Stimulated activated CD4-positive, alpha-beta T cell treated with anti-CD3 and anti-CD28 coated beads, Interleukin-15, amount 100 ng/mL, for 24 hours (primary cell): ENCODE results near the gene ZNF784.

Source experiments
- DNase-seq: peaks from one replicate; pipeline ENCODE4 v3.0.0-alpha.2; 2020

Gene ZNF784

DNA sequence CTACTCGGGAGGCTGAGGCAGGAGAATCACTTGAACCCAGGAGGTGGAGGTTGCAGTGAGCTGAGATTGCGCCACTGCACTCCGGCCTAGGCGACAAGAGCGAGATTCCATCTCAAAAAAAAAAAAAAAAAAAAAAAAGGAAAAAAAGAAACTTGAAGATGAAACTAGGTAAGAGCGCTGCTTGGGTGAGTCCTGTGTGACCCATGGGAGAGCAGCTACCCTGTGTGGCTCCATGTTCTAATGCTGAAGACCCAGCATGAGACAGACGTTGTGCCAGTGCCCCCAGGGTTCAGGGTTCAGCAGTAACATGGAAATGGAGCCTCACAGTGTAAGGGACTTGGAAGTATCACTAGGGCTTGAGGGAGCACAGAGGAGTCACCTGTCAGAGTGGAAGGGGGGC, 5.9 kb downstream of the ZNF784 start:
- DNase-seq: no peak

DNA sequence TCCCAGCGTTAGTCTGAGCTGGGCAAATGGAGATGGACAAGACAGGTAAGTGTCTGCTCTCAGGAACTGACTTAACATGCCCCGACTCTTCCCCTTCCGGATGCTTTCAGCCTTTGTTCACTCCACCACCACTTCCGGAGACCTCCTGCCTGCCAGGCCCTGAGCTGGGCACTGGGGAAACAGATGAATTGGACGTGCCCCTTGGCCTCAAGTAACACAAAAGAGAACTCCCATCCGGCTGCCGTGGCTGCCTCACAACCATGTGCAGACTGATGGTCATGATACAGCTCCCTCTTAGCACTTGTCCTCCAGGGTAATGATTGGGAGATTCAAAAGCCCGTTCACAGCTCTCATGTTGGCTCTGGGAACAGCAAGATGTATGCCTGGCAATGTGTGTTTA, 6.9 kb downstream of the ZNF784 start:
- no peak for DNase-seq

DNA sequence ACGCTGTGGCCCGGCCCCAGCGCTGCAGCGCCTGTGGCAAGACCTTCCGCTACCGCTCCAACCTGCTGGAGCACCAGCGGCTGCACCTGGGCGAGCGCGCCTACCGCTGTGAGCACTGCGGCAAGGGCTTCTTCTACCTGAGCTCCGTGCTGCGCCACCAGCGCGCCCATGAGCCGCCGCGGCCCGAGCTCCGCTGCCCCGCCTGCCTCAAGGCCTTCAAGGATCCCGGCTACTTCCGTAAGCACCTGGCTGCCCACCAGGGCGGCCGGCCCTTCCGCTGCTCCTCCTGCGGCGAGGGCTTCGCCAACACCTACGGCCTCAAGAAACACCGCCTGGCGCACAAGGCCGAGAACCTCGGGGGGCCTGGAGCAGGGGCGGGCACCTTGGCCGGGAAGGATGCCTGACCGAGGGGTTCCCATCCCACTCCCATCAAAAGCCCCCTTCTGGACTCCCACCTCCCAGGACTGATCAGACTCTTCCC, 7.9 kb downstream of the ZNF784 start:
- no peak for DNase-seq

DNA sequence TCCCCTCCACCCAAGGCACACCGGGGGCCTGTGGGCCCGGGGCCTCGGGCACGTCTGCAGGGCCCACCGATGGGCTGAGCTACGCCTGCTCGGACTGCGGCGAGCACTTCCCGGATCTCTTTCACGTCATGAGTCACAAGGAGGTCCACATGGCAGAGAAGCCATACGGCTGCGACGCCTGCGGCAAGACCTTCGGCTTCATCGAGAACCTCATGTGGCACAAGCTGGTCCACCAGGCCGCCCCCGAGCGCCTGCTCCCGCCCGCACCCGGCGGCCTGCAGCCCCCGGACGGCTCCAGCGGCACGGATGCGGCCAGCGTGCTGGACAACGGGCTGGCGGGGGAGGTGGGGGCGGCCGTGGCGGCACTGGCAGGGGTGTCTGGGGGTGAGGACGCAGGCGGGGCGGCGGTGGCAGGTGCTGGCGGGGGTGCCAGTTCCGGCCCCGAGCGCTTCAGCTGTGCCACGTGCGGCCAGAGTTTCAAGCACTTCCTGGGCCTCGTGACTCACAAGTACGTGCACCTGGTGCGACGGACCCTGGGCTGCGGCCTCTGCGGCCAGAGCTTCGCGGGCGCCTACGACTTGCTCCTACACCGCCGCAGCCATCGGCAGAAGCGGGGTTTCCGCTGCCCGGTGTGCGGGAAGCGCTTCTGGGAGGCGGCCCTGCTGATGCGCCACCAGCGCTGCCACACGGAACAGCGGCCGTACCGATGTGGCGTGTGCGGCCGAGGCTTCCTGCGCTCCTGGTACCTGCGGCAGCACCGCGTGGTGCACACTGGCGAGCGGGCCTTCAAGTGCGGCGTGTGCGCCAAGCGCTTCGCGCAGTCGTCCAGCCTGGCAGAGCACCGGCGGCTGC, 8.6 kb downstream of the ZNF784 start:
- DNase-seq: no peak

DNA sequence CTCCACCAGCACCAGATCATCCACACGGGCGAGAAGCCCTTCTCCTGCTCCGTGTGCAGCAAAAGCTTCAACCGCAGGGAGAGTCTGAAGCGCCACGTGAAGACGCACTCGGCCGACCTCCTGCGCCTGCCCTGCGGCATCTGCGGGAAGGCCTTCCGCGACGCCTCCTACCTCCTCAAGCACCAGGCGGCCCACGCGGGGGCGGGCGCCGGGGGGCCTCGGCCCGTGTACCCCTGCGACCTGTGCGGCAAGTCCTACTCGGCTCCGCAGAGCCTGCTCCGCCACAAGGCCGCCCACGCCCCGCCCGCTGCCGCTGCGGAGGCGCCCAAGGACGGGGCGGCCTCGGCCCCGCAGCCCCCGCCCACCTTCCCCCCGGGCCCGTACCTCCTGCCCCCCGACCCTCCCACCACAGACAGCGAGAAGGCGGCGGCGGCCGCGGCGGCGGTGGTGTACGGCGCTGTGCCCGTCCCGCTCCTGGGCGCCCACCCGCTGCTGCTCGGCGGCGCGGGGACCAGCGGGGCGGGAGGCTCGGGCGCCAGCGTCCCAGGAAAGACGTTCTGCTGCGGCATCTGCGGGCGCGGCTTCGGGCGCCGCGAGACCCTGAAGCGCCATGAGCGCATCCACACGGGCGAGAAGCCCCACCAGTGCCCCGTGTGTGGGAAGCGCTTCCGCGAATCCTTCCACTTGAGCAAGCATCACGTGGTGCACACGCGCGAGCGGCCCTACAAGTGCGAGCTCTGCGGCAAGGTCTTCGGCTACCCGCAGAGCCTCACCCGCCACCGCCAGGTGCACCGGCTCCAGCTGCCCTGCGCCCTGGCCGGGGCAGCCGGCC, 9.4 kb downstream of the ZNF784 start:
- no peak for DNase-seq

DNA sequence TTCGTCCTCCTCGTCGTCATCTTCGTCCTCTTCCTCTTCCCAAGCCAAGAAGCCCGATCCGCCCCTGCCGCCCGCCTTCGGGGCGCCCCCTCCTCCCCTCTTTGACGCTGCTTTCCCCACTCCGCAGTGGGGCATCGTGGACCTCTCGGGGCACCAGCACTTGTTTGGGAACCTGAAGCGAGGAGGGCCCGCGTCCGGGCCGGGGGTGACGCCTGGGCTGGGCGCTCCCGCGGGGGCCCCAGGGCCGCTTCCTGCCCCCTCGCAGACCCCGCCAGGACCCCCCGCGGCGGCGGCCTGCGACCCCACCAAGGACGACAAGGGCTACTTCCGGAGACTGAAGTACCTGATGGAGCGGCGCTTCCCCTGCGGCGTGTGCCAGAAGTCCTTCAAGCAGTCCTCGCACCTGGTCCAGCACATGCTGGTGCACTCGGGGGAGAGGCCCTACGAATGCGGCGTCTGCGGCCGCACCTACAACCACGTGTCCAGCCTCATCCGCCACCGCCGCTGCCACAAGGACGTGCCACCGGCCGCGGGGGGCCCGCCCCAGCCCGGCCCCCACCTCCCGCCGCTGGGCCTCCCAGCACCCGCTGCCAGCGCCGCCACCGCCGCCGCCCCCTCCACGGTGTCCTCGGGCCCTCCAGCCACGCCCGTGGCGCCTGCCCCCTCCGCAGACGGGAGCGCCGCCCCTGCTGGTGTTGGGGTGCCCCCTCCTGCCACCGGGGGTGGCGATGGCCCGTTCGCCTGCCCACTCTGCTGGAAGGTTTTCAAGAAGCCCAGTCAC, 10.2 kb downstream of the ZNF784 start:
- DNase-seq: no peak

DNA sequence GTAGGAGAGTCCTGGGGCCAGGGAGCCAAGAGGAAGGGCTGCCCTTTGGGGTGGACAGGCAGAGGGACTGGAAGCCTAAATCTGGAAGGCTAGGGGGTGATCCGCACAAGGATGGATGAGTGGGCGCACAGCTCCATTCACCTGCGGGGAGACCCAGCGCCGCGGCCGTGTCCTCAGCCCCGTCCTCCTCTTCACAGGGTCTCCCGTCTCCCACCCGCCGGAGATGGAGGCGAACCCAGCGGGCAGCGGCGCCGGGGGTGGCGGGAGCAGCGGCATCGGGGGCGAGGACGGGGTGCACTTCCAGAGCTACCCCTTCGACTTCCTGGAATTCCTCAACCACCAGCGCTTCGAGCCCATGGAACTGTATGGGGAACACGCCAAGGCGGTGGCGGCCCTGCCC, 11.0 kb downstream of the ZNF784 start:
- DNase-seq: no peak

DNA sequence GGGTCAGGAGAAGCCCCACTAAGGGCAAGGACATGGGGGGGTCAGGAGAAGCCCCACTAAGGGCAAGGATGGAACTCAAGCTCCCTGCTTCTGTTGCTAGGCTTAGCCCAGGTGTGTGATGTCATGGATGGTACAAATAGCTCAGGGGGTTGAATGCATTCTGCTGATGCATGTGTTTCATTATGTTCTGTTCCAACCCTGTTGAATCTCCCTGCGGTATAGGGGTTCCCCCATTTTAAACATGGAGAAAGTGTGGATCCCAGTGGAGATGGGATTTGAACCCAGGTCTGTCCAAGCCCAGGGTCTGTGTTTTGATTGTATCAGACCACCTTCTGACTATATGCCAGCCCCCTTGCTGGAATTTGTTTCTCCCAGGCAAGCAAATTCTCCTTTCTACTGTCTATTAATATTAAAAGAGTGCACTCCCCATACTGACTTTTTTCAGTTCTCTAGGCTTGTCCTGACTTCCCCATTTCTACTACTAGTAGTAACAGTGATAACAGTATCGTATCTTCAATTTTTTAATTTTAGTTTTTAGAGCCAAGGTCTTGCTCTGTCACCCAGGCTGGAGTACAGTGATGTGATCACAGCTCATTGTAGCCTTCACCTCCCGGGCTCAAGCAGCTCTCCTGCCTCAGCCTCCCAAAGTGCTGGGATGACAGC, 12.3 kb downstream of the ZNF784 start:
- no peak for DNase-seq

DNA sequence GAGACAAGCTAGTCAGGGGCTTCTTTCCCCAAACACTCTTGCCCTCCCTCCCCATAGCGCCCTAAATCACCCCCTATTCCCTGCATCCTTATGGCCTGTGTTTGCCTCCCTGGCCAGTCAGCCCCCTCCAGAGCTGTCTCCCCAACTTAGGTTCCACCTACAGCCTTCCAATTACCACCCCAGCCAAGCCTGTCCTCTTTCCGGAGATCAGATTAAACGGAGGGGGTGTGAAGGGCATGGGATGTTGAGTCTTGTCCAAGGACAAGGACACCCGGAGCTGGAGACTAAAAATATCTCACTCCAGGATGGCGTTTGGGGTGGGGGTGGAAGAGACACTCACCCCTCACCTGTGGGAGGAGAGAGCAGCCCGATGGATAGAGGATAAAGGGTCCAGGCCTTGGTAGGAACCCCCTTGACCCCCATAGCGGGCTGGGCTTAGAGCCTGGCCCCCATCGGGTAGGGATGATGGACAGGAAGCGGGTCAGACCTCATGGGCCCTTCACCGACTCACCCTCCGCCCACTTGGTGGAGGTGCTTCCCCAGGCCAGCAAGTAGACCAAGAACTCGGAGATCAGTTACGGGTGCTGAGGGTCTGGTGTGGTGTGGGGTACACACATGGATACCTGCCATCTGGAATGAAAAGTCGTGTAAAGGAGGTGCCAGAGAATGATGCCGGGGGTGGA, 12.9 kb downstream of the ZNF784 start:
- no peak for DNase-seq

DNA sequence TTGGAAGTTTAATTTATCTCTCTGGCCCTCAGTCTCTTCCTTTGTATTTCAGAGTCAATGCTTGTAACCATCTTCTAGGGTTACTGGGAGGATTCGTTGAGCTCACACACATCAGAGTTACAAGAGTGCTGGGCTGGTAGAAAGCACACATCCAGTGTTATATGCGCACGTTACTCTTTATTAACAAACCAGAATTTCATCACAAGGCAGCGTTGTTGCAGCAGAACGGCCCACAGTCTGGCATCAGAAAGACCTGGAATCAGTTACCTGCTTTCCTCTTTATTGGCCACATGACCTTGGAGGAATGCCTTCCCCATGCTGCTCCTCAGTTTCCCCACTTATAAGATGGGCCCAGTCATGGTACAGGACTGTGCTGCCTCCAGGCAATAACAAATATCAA, 15.0 kb downstream of the ZNF784 start:
- DNase-seq: no peak

DNA sequence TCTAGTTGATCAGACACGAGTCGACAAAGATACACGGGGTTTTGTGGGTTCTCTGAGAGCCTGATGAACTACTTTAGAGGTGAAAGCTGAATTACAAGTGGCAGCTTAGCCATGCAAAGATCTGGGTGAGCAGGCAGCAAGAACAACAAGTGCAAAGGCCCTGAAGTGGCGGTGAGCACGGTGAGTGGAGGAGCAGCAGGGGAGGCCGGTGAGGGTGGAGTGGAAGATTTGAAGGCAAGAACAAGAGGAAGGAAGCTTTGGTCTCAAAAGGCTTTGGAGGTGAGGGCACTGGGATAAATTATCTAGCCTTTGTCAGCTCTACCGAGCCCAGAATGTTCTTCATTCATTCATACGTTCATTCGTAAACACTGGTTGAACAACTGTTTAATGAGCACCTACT, 17.5 kb downstream of the ZNF784 start:
- DNase-seq: no peak

DNA sequence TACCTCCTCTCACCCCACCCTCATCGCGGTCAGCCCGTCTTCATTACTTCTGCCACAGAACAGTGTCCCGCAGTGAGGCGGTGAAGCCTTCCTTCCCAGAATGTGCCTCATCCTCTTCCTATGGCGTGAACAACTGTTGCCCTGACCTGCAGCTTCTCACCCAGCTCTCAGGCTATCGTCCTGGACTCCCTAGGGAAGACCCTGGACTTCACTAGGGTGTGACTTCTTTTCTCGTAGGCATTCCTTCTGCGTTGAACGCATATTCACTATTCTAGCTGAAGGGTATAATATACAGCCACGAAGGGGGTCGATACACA, 17.9 kb downstream of the ZNF784 start:
- no peak for DNase-seq

DNA sequence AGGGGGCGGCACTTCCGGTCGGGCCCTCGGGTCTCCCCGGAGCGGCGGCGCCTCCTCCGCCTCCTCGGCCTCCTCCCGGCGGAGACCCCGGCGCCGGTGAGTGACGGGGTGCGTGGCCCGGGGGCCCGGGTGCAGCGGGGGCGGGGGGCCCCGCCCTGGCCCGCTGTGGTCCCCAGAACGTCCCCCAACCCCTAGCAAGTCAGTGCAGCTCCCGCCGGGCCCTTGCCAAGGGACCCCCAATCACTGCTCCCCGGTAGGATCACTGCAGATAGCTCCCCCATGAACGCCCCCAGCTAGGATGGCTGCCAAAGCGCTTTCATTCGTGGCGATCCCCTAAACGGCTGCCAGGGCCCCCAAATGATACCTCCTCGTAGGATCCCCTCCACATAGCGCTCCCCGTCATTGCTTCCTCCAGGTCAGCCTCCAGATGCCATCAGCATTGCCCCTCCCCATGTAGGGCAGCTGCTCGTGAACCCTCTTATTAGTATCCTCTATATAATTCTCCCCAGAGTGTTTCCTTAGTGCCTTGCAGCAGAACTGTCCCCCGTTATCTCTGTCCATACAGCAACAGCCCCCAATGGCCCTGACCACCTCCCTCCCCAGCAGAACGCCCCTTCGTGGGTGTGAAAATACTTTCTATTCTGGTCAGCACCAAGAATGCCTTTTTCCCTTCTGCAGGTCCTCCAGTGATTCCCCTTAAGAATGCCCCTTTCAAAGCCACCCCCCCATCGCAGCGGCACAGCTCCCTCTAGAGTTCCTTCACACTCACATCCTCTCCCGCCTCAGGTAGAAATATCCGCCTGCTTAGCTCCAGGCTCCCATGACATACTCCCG, 18.5 kb downstream of the ZNF784 start, which contains the start of gene ZNF865:
Gene ZNF865 (plus strand): TSS at position 11 of the 834 bp plus-strand sequence. CDS start 7,972 bp downstream, outside the sequence.
- peak; percentile 81 for DNase-seq

DNA sequence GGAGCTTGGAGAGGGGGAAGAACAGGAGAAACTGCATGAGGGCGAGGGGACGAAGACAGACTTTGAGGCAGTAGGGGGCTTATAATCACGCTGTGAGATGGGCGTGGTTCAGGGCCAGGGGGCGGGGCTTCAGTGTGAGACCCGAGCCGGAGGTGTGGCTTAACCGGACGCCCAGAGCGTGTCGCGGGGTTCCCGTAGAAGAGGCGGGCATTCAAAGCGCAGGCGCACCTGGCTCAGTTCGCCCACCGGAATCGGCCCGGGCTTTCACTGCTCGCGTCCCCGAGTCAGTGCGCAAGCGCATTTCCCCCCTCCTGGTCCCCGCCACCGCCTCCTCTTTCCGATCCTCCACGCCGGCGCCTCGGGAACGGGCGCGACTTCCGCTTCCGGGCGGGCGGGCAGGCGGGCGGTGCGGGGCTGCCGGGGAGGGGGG, 19.1 kb downstream of the ZNF784 start:
- DNase-seq: peak; percentile 100

DNA sequence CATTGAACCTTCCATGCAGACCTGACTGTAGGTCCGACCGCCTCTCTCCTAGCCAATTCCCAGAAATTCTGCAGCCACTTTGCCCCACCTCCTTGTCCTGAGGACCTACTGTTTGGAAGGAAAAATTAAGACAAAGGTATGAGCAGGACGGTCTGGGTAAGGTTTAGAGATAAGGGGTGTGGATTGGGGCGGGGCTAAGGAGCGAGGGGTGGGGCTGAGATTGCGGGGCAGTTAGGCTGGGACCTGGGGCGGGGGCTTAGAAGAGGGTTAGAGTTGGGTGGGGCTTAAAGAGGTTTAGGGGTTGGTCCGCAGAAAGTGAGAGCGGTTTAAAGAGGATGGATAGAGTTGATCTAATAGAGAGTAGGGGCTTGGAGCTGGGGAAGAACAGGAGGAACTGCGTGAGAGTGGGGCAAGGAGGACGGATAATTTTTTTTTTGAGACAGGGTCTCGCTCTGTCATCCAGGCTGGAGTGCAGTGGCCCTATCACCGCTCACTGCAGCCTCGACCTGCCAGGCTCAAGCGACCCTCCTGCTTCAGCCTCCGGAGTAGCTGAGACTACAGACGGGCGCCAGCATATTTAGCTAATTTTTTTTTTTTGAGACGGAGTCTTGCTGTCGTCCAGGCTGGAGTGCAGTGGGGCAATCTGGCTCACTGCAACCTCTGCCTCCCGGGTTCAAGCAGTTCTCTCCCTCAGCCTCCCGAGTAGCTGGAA, 20.6 kb downstream of the ZNF784 start:
- DNase-seq: no peak

DNA sequence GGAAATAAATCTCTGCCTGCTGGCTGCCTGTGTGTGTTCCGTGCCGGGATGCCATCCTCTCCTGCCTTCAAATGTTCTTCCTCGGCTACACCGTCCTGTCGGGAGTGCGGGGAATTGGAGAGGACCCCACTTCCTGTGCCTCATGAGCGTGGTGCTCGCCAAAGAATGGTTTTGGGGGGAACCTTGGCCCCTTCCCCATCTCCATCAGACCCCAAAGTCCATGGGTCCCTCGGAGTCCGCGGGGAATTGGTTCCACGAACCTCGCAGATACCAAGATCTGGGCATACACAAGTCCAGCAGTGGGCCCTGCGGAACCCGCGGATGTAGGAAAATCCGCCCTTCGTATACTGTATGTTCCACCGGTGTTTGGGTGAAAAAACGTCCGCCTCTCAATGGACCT, 21.3 kb downstream of the ZNF784 start:
- no peak for DNase-seq

DNA sequence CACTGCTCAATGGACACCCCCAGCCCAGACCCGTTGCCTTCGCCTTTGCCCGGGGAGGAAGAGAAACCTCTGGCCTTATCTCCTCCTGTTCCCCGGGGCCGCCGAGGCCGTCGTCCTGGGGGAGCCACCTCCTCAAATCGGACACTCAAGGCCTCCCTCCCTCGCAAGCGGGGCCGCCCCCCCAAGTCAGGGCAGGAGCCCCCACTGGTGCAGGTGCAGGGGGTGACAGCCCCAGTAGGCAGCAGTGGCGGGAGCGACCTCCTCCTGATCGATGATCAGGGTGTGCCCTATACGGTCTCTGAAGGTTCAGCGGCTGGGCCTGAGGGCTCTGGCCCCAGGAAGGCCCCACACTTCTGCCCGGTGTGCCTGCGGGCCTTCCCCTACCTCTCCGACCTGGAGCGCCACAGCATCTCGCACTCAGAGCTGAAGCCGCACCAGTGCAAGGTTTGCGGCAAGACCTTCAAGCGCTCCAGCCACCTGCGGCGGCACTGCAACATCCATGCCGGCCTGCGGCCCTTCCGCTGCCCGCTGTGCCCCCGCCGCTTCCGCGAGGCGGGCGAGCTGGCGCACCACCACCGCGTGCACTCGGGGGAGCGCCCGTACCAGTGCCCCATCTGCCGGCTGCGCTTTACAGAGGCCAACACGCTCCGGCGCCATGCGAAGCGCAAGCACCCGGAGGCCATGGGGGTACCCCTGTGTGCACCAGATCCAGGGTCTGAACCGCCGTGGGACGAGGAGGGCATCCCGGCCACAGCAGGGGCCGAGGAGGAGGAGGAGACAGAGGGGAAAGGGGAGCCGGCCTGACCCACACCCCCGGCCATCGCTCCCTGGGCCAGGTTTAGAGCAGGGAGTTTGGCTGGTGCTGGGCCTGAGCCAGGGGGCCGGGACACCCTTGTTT, 22.0 kb downstream of the ZNF784 start:
- no peak for DNase-seq

DNA sequence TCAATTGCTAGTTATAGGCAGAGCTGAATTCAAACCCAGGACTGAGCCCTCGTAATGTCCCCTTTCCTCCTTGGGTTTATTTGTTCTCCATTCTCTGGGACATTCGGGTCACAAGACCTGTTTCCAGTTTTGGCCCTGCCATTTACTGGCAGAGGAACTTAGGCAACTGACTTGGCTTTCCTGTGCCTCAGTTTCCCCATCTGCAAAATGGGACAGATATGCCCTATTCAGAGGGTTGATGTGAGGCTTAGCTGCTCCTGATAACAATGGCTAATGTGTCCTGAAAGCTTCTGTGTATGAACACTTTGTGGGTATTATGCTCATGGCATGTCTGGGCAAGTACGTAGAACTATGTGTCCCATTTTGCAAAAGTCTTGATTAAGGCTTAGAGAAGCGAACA, 23.3 kb downstream of the ZNF784 start:
- no peak for DNase-seq

DNA sequence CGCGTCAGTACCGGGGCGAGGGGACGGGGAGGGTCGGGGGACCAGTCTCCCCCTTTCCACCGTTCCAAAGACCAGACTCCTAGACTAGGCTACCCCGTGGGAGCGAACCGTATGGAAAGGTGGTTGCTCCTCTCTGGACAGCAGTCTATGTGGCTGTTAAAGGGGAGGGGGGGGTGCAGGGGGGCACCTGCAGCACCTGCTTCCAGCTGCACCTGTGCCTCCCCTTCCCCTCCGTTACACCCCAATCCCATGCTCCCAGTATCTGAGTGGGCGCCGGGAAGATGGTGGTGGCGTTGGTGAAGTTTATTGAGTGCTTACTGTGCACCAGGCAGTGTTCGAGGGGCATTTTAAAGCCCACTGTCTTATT, 23.7 kb downstream of the ZNF784 start:
- DNase-seq: no peak
